Vagina (tissue), 2 donors: Measurements from ENCODE around the gene MGST2. TPM values are rescaled to one million over a fixed set of nuclear protein-coding genes. Genes with fewer than 3 reads are reported as not detected.

Experiments
- DNase-seq, 2 donors: peaks; one replicate each; pipeline ENCODE4 v3.0.0-alpha.2; 2017; ENCODE audit errors: extremely low spot score in 2 of 2
- H3K27ac ChIP-seq: fragments of 200-600 bp; sonication (generic); one replicate; pipeline ENCODE4 v1.5.1; 2019
- H3K27me3 ChIP-seq: fragments of 200-600 bp; sonication (generic); one replicate; pipeline ENCODE4 v1.5.1; 2019
- H3K36me3 ChIP-seq, 2 donors: fragments of 200-600 bp; sonication (generic); one replicate each; pipeline ENCODE4 v1.5.1; 2017 to 2019
- H3K4me1 ChIP-seq: fragments of 200-600 bp; sonication (generic); one replicate; pipeline ENCODE4 v1.5.1; 2019
- H3K4me3 ChIP-seq, 2 donors: fragments of 200-600 bp; sonication (generic); 1 replicate in 1 of 2; 2 replicates in 1 of 2; pipeline ENCODE4 v1.5.1; 2016 to 2019
- H3K9me3 ChIP-seq: fragments of 200-600 bp; sonication (generic); one replicate; pipeline ENCODE4 v1.5.1; 2019
- CTCF ChIP-seq, 3 experiments: fragments of 450-650 bp in 2 of 3; fragments of 200-600 bp in 1 of 3; sonication (generic) in 1 of 3; IDR thresholded peaks; one replicate each; pipeline ENCODE4 v1.5.1; 2017 to 2019; ENCODE audit warnings: antibody characterized with exemption in 3 of 3, mild to moderate bottlenecking in 2 of 3, moderate library complexity in 2 of 3
- POLR2A ChIP-seq, 2 donors: fragments of 450-650 bp; IDR thresholded peaks; one replicate each; pipeline ENCODE4 v1.6.1; 2017; ENCODE audit warnings: antibody characterized with exemption in 2 of 2, mild to moderate bottlenecking in 2 of 2, moderate library complexity in 2 of 2
- POLR2AphosphoS5 ChIP-seq, 2 donors: sonication (generic); formaldehyde crosslinking; IDR thresholded peaks; one replicate each; pipeline ENCODE4 v1.9.0; 2017; ENCODE audit warnings: antibody characterized with exemption in 2 of 2, mild to moderate bottlenecking in 2 of 2, low read depth in 1 of 2; ENCODE audit not compliant: insufficient read depth in 1 of 2
- intact Hi-C: fragments of 100-400 bp; cut with DNase I; formaldehyde crosslinking; loops from one replicate; pipeline ENCODE4 v1.15.1; 2023
- total RNA-seq: library from RNA; depleted of rRNA; stranded (reverse); fragments of >200 nt; gene quantifications from one replicate; pipeline ENCODE4 v1.2.3, GENCODE V29; 2016

The MGST2 gene
- total RNA-seq, 1 donor from 2014 or later: 78.3 TPM

DNA sequence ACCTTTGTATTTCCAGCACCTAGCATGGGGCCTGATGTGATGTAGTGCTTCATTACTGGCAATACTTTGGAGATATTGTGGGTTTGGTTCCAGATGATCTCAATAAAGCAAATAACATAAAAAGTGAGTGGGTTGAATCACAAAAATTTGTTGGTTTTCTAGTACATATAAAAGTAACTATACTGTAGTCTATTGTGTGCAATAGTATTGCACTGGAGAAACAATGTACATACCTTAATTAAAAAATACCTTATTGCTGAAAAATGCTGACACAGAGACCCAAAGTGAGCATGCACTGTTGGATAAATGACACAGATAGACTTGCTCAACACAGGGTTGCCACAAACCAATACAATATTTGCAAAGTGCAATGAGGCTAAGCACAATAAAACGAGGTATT, 17.7 kb upstream of the MGST2 start:
- no peaks in the 10 kb centered on the region for H3K27me3 ChIP-seq
- DNase-seq: no peak
- no peaks in the 10 kb centered on the region for H3K36me3 ChIP-seq
- no peaks in the 10 kb centered on the region for H3K4me1 ChIP-seq
- intact Hi-C loops: no loop called here
- no peak overlapping the region for H3K4me3 ChIP-seq
- no peaks in the 10 kb centered on the region for H3K9me3 ChIP-seq
- H3K27ac ChIP-seq: no peak overlapping the region
- TF ChIP-seq CTCF (IDR thresholded peaks at IDR 0.05) (no peak), POLR2A (IDR thresholded peaks at IDR 0.05) (no peak), POLR2AphosphoS5 (IDR thresholded peaks at IDR 0.05; ENCODE audit: insufficient read depth in 1 of 2, low read depth in 1 of 2) (no peak)

DNA sequence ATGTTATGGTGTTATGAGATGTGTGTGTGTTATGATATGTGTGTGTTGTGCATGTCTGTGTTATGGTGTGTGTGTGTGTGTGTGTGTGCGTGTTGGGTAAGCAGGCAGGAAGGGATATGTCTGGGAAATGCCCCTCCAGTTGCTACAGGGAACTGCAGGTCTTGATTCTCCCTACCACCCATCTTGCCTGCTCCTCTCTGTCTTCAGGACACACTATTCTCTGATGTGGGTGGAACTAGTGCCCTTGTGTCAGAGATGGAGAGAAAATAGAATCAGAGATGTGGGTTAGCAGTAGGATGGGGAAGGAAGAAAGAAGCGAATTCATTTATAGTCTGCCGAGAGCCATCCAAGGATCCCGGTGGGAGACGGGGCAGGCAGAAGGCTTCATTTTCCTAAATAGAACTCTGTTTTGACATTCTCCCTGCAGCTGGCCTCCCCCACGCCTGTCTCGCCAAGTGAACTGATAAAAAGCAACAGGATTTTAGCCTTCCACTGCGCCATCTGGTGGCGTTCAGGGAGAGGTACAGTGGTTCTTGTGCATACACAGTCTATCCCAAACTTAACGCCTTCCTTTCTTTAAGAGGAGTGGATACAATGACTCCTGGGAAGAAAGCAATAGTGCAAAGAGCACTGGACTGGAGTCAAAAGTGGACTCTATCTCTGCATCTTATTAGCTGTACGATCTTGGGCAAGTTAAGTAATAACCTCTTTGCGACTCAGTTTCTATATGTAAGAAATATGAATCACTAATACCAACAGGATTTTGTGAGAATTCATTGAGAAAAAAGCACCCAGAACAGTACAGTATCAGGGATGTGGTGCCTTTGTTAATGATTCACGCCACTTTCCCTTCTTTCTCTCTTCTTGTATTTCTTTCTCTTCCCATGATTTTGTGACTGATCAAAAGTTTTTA, 14.1 kb upstream of the MGST2 start:
- no peaks in the 10 kb centered on the region for H3K27me3 ChIP-seq

DNA sequence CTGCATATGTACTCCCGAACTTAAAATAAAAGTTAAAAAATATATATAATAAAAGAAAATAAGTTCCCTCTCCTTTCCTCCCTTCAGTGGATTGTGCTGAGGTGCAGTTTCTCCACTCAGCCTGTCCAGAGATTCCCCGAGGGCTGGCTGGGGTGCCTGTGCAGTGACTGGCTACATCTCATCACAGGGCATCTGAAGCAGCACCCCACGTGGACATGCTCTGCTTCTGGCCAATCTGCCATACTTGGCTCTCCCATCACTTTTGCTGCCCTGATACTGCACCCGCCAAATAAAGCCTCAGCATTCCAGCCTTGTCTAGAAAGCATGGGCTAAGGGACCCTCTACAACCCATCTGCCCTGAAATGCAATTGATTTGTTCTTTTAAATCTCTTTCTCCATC, 11.1 kb upstream of the MGST2 start:
- Histone ChIP-seq H3K27ac (no peak overlapping the region), H3K36me3 (no peaks in the 10 kb centered on the region), H3K27me3 (no peaks in the 10 kb centered on the region), H3K9me3 (no peaks in the 10 kb centered on the region), H3K4me1 (peaks cover 17% of the 10 kb centered on the region), H3K4me3 (no peak overlapping the region)
- TF ChIP-seq POLR2A (IDR thresholded peaks at IDR 0.05) (no peak), CTCF (IDR thresholded peaks at IDR 0.05) (no peak), POLR2AphosphoS5 (IDR thresholded peaks at IDR 0.05; ENCODE audit: insufficient read depth in 1 of 2, low read depth in 1 of 2) (no peak)
- DNase-seq: no peak
- intact Hi-C loops: no loop called here

More for the DNA sequence above, 14.1 kb upstream of the MGST2 start:
- intact Hi-C loops: no loop called here
- no peaks in the 10 kb centered on the region for H3K36me3 ChIP-seq
- H3K4me1 ChIP-seq: peaks cover 1% of the 10 kb centered on the region
- no peak for DNase-seq
- H3K4me3 ChIP-seq: peak overlapping the region; percentile 18 to 34
- H3K27ac ChIP-seq: no peak overlapping the region
- no peaks in the 10 kb centered on the region for H3K9me3 ChIP-seq
- TF ChIP-seq CTCF (IDR thresholded peaks at IDR 0.05) (peak; percentile 85 to 96 (median 92)), POLR2A (IDR thresholded peaks at IDR 0.05) (no peak), POLR2AphosphoS5 (IDR thresholded peaks at IDR 0.05; ENCODE audit: insufficient read depth in 1 of 2, low read depth in 1 of 2) (peak in 1 of 2 donors; percentile 33)

DNA sequence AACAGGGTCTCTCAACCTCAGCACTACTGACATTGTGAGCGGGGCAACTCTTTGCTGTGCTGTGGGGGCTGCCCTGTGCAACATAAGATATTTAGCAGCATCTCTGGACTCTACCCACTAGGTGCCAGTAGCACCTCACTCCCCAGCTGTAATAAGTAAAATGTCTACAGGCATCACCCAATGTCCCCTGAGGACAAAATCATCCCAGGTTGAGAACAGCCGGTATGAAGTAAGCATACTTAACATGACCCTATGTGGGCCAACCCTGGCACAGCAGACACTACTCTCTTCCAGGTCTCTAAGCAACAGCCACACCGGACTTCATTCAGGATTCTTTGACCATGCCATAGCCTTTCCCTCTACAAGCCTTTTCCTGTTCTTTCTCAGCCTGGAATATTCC, 10.5 kb upstream of the MGST2 start:
- intact Hi-C loops: no loop called here
- no peak overlapping the region for H3K27ac ChIP-seq
- DNase-seq: no peak

More for the DNA sequence above, 10.5 kb upstream of the MGST2 start:
- Histone ChIP-seq H3K9me3 (no peaks in the 10 kb centered on the region), H3K4me3 (no peak overlapping the region), H3K4me1 (peaks cover 17% of the 10 kb centered on the region), H3K27me3 (no peaks in the 10 kb centered on the region), H3K36me3 (no peaks in the 10 kb centered on the region)
- TF ChIP-seq CTCF (IDR thresholded peaks at IDR 0.05): peak in 1 of 3 experiments; percentile 19
- TF ChIP-seq POLR2A (IDR thresholded peaks at IDR 0.05): no peak
- TF ChIP-seq POLR2AphosphoS5 (IDR thresholded peaks at IDR 0.05; ENCODE audit: insufficient read depth in 1 of 2, low read depth in 1 of 2): no peak
